Measurements from ENCODE around the gene STAG1.

DNA sequence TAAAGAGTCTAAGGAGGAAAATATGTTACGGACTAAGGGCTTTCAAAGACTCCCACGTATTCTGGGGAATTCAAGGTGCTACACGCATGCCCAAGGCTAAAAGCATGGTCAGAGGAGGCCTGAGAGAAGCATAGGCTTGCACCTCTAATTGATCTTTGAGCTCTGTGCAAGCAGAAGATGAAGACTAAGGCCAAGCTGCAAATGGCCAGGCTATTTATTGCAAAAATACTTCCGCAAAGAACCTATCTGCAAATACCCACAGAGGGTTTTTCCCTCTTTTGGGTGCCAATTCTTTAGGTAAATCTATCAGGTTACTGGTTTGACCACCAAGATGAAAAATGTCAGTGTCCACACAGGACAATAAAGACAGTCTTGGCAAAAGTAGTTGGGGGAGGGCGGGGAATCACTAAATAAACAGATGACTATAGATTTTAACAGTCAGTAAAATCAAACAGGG lies 119.5 kb downstream of the STAG1 start:
- no peak for TF ChIP-seq CTCF (IDR thresholded peaks at IDR 0.05; ENCODE audit: low read depth, low read length)
- no peak for TF ChIP-seq EZH2phosphoT487 (IDR thresholded peaks at IDR 0.05; ENCODE audit: low read depth)

Data from OCI-LY3 (cell line).